GM12892 (cell line): ENCODE data around the gene CFAP43.
A peak's percentile ranks its signal among the peaks of the same experiment; 100 is the strongest.

ENCODE experiments used
- DNase-seq: peaks from one replicate; pipeline ENCODE4 v3.0.0; 2011; ENCODE audit not compliant: insufficient read length
- FAIRE-seq: peaks from 2 replicates; lab custom pipeline; 2011; peaks lifted over from hg19 to GRCh38; lab: Jason Lieb, UNC
- POLR2A ChIP-seq: IDR thresholded peaks from 2 replicates; pipeline ENCODE4 v1.6.1; 2011; ENCODE audit warnings: low read depth, low read length, control low read depth
- POLR2AphosphoS5 ChIP-seq: IDR thresholded peaks from 2 replicates; pipeline ENCODE4 v1.6.1; 2011; ENCODE audit warnings: low read depth, low read length, control low read depth
- TAF1 ChIP-seq: IDR thresholded peaks from 2 replicates; pipeline ENCODE4 v1.6.1; 2011; ENCODE audit warnings: low read depth, mild to moderate bottlenecking, control low read depth, low read length, borderline replicate concordance

The CFAP43 gene

GRCh38 chr10:104143829-104144228 lies 88.3 kb downstream of the CFAP43 start:
- TF ChIP-seq POLR2A (no peak), TAF1 (no peak), POLR2AphosphoS5 (no peak)
- no peak for FAIRE-seq
- no peak for DNase-seq

GRCh38 chr10:104142081-104142480 lies 90.1 kb downstream of the CFAP43 start:
- TF ChIP-seq POLR2A (no peak), TAF1 (no peak), POLR2AphosphoS5 (no peak)
- DNase-seq (no peak), FAIRE-seq (no peak)

- FAIRE-seq, result no peak
- DNase-seq, result no peak
- no peak for TF ChIP-seq TAF1
- no peak for TF ChIP-seq POLR2A
- no peak for TF ChIP-seq POLR2AphosphoS5
Observed at GRCh38 chr10:104139221-104139620, 92.9 kb downstream of the CFAP43 start.

- DNase-seq (no peak), FAIRE-seq (no peak)
- TF ChIP-seq TAF1 (no peak), POLR2AphosphoS5 (no peak), POLR2A (no peak)
Observed at GRCh38 chr10:104138131-104138530, 94.0 kb downstream of the CFAP43 start.

- TF ChIP-seq TAF1 (no peak), POLR2A (no peak), POLR2AphosphoS5 (no peak)
- no peak for DNase-seq
- no peak for FAIRE-seq
Observed at GRCh38 chr10:104130041-104130440, 102.1 kb downstream of the CFAP43 start.

- FAIRE-seq, result no peak
- no peak for TF ChIP-seq POLR2AphosphoS5
- no peak for TF ChIP-seq TAF1
- no peak for TF ChIP-seq POLR2A
- no peak for DNase-seq
Observed at GRCh38 chr10:104128214-104128613, 104.0 kb downstream of the CFAP43 start.

GRCh38 chr10:104127411-104127810 lies 104.8 kb downstream of the CFAP43 start:
- TF ChIP-seq POLR2AphosphoS5 (no peak), TAF1 (no peak), POLR2A (no peak)
- DNase-seq, result no peak
- no peak for FAIRE-seq

- no peak for TF ChIP-seq TAF1
- TF ChIP-seq POLR2A, result no peak
- TF ChIP-seq POLR2AphosphoS5, result no peak
- DNase-seq (no peak), FAIRE-seq (peak; percentile 83)
Observed at GRCh38 chr10:104123397-104123796, 108.8 kb downstream of the CFAP43 start.

GRCh38 chr10:104122225-104123107 lies 109.7 kb downstream of the CFAP43 start:
- no peak for FAIRE-seq
- no peak for DNase-seq

GRCh38 chr10:104121485-104122224 lies 110.5 kb downstream of the CFAP43 start, which contains the start of gene SFR1:
Gene SFR1, plus strand, starts transcription at chr10:104122171. Its CDS starts 13 bp downstream, at chr10:104122184.
- FAIRE-seq, result peak; percentile 100
- TF ChIP-seq POLR2AphosphoS5 (peak; percentile 89), TAF1 (peak; percentile 90; the same call in 1 of the 2 replicates), POLR2A (peak; percentile 94)
- DNase-seq, result peak; percentile 69

More at GRCh38 chr10:104122225-104123107, 109.7 kb downstream of the CFAP43 start:
- TF ChIP-seq POLR2A (no peak), TAF1 (no peak; the same call in 1 of the 2 replicates), POLR2AphosphoS5 (no peak)

GRCh38 chr10:104120903-104121484 lies 111.2 kb downstream of the CFAP43 start:
- FAIRE-seq, result no peak
- DNase-seq, result peak; percentile 21
- no peak for TF ChIP-seq POLR2A
- TF ChIP-seq TAF1, result no peak
- no peak for TF ChIP-seq POLR2AphosphoS5
